Bladder microvascular endothelial cell (primary cell): Measurements from ENCODE around the gene ZNF345. TPM values are rescaled to one million over a fixed set of nuclear protein-coding genes. Genes with fewer than 3 reads are reported as not detected.

Experiments used
- total RNA-seq: library from RNA; depleted of rRNA; stranded (reverse); fragments of >200 nt; gene quantifications from 2 replicates; pipeline ENCODE4 v1.2.3, GENCODE V29; 2014

The ZNF345 gene
- total RNA-seq, result 1.8 and 4.8 TPM in 2 replicates

DNA sequence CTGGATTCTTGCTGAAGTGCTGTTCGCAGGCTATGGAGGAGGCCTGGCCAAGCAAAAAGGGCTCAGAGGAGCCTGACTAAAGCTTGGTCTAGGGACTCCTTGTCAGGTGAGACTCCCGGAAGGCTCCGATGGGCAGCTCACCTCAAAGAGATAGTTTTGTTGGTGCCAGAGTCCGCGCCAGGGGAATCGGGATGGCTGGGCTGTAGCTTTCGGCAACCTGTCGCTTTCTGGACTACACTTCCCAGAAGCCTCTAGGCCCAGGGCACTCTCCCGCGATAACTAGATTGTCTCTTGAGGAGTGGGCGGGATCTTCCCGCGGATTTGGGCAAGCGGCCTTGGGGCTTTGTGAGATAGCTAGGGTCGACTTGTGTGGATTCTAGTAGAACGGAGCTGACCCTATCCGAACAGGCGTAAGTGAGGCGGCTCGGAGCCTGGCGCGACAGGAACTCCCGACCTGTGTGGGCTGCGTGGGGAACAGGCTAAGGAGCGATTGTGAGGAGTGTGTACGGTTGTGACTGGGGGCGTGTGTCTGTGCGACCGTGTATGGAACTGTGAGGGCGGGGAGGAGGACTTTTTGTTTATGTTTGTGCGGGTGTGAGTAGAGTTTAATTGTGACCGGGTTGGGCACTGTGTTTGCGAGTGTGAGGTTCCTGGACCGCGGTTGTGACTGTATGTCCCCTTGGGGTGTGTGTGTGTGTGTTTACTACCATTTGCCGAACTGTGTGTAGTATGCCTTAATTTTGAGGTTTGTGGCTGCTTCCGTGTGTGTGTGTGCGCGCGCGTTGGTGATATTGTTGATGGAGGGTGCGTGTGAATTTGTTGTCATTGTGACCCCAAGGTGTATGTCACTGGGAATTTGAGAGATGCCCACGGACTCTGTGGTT lies at the start of gene ZNF345:
Gene ZNF345, plus strand, starts transcription at position 318 of the 884 bp plus-strand sequence. CDS start 25,955 bp downstream, outside the sequence.

DNA sequence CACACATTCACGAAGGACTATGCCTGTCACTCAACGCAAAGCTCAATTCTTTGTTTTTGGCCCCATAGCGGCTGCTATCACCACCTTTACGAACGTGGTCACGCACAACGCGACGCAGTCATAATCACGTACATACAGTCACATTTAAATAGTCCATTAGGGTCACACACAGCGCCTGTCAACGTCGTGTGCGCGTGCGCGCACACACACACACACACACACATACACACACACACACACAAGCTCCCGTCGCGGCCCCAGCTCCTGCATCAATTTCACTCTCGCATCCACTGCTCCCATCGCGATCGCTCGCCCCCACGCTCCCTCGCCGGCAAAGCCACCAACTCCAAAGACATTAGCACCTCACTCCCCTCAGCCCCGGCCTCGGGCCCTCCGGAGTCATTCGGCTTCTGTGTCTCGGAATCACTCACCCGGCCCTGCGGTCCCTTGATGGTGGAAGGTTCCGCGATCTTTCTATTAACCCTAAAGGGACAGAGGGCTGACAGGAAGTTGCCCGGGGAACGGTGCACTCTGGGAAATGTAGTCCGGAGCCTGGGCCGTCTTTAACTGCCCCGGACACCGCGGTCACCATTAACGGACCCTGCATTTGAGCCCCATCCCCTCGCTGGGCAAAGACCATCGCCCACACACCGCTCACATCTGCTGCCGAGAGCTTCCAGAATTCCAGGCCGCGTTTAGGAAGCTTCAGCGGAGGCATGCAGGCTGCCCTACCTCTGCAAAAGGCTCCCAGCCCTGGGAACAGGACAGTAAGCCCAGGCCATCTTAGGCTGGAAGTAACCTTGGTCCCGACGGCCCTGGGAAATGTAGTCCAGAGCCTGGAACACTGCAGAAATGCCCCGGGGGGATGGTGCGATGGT lies 12.5 kb upstream of the ZNF345 start, which contains the start of gene ZNF790:
Gene ZNF790, minus strand, starts transcription at position 482 of the 878 bp plus-strand sequence. CDS start 12,768 bp downstream, outside the sequence.

DNA sequence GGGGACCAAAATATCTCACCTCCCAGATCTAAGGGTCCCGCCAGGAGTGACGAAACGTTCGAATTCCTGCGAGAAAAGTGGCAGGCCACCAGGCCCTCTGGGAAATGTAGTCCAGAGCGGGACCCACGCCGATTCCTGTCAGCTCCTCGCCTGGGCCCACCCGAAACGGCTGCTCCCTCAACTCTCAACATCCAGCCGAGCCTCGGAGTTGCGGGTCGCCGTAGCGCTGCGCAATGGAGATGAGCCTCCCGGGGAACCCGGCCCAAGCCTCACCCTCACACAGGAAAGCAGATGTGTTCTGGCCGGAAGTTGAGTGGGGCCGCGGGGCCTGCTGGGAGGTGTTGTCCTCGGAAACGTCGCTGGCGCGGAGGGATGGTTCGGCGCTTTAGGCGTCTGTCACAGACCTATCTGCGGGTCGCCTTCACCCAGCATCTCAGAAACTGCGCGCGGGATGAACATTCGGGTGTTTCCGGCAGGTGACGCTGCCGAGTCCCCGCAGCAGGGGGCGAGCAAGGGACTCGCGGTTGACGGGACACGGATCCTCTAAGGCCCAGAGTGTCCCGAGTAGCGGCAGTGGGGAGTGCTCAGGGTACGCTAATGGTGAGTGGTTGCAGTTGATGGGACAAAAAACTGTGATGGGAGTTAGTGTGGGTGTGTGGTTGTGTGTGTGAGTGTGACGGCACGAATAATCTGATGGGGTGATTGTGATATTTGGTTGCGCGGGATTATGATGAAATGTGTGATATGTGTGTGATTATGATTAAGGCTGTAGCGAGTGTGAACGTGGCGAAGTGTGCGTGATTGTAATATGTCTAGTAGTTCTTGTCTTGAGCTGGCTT lies 65.5 kb downstream of the ZNF345 start, which contains the start of the genes ZNF568 and ZNF829:
Gene ZNF568, plus strand, starts transcription at position 341 of the 839 bp plus-strand sequence. CDS start 6,439 bp downstream, outside the sequence.
Gene ZNF829, minus strand, starts transcription at position 300 of the 839 bp plus-strand sequence. CDS start 1,124 bp downstream, outside the sequence.

Other genes starting within 250 kb of the ZNF345 start
- 3.6 and 8.1 TPM in 2 replicates for gene ZNF382, start 245.6 kb upstream of the ZNF345 start, total RNA-seq
- gene ZNF461, start 184.0 kb upstream of the ZNF345 start, total RNA-seq, result 5.5 and 11.5 TPM in 2 replicates
- gene ZNF567, start 163.3 kb upstream of the ZNF345 start, total RNA-seq, result 2.8 and 8.3 TPM in 2 replicates
- gene ZNF850, start 78.1 kb upstream of the ZNF345 start, total RNA-seq, result 0.97 and 4.8 TPM in 2 replicates
- 5.0 and 12.5 TPM in 2 replicates for gene ZNF790, start 12.5 kb upstream of the ZNF345 start, total RNA-seq
- gene ZNF829, start 65.4 kb downstream of the ZNF345 start, total RNA-seq, result 0.81 and 2.1 TPM in 2 replicates
- 3.6 and 9.4 TPM in 2 replicates for gene ZNF568, start 65.5 kb downstream of the ZNF345 start, total RNA-seq
- 3.4 and 7.2 TPM in 2 replicates for gene ZNF420, start 227.6 kb downstream of the ZNF345 start, total RNA-seq